Measurements from ENCODE around the gene GLP1R. TPM values are rescaled to one million over a fixed set of nuclear protein-coding genes. Genes with fewer than 3 reads are reported as not detected.

GLP1R gene
- total RNA-seq, 1 donor from 2014 or later = not detected

DNA sequence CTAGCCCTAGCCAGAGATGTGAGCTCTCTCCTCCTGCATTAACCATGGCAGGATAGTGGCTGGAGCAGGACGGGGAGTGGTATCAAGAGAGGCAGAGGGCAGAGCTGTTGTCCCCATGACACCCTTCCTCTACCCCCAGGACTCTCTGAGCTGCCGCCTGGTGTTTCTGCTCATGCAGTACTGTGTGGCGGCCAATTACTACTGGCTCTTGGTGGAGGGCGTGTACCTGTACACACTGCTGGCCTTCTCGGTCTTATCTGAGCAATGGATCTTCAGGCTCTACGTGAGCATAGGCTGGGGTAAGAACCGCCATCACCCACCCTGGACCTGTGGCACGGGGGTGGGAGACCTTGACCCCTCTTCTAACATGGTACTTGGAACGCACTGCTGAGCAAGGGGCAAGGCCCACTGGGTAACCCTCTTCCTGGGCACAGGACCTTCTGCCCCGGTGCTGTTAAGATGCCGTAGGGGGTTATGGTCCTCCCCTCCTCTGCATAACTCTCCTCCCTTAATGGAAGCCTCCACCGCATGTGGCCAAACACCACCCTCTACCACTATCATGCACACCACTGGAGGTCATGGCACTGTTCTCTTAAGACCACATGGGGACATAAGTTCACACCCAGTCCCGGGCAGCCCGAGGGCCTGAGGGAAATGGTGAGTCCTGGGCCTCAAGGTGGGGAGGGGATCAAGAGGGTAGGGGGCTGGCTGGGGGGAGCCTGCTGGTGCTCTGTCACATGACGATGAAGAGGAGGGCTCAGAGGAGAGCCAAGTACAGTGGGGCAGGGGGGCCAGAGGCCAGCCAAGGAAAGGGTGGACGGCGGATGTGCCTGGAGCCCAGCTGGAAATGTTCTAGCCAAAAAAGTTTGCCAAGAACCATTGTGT, 25.1 kb downstream of the GLP1R start:
- Mint-ChIP-seq H3K27ac (ENCODE audit: unreplicated experiment) (no peak overlapping the region), H3K4me1 (ENCODE audit: unreplicated experiment) (no peaks in the 10 kb centered on the region), H3K27me3 (ENCODE audit: unreplicated experiment) (peaks cover 14% of the 10 kb centered on the region), H3K4me3 (ENCODE audit: unreplicated experiment) (no peak overlapping the region), H3K36me3 (ENCODE audit: unreplicated experiment) (no peaks in the 10 kb centered on the region), H3K9me3 (ENCODE audit: unreplicated experiment) (no peaks in the 10 kb centered on the region)
- no peak for DNase-seq (ENCODE audit: extremely low spot score, unreplicated experiment)
- TF ChIP-seq, protein P1, sequence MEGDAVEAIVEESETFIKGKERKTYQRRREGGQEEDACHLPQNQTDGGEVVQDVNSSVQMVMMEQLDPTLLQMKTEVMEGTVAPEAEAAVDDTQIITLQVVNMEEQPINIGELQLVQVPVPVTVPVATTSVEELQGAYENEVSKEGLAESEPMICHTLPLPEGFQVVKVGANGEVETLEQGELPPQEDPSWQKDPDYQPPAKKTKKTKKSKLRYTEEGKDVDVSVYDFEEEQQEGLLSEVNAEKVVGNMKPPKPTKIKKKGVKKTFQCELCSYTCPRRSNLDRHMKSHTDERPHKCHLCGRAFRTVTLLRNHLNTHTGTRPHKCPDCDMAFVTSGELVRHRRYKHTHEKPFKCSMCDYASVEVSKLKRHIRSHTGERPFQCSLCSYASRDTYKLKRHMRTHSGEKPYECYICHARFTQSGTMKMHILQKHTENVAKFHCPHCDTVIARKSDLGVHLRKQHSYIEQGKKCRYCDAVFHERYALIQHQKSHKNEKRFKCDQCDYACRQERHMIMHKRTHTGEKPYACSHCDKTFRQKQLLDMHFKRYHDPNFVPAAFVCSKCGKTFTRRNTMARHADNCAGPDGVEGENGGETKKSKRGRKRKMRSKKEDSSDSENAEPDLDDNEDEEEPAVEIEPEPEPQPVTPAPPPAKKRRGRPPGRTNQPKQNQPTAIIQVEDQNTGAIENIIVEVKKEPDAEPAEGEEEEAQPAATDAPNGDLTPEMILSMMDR (IDR thresholded peaks at IDR 0.05) = no peak

- Mint-ChIP-seq H3K9me3 (ENCODE audit: unreplicated experiment) (no peaks in the 10 kb centered on the region), H3K4me3 (ENCODE audit: unreplicated experiment) (no peak overlapping the region), H3K36me3 (ENCODE audit: unreplicated experiment) (no peaks in the 10 kb centered on the region), H3K27me3 (ENCODE audit: unreplicated experiment) (peaks cover 14% of the 10 kb centered on the region), H3K27ac (ENCODE audit: unreplicated experiment) (no peak overlapping the region), H3K4me1 (ENCODE audit: unreplicated experiment) (no peaks in the 10 kb centered on the region)
- TF ChIP-seq, protein P1 (IDR thresholded peaks at IDR 0.05) = no peak
- no peak for DNase-seq (ENCODE audit: extremely low spot score, unreplicated experiment)
These were observed 25.9 kb downstream of the GLP1R start for GRCh38 chr6:39074486-39074885.

- peak; percentile 73 for DNase-seq (ENCODE audit: extremely low spot score, unreplicated experiment)
- no peak overlapping the region for H3K4me3 Mint-ChIP-seq (ENCODE audit: unreplicated experiment)
- no peaks in the 10 kb centered on the region for H3K4me1 Mint-ChIP-seq (ENCODE audit: unreplicated experiment)
- H3K36me3 Mint-ChIP-seq (ENCODE audit: unreplicated experiment) = no peaks in the 10 kb centered on the region
- no peak overlapping the region for H3K27ac Mint-ChIP-seq (ENCODE audit: unreplicated experiment)
- no peaks in the 10 kb centered on the region for H3K9me3 Mint-ChIP-seq (ENCODE audit: unreplicated experiment)
- peaks cover 13% of the 10 kb centered on the region for H3K27me3 Mint-ChIP-seq (ENCODE audit: unreplicated experiment)
- TF ChIP-seq, protein P1 (IDR thresholded peaks at IDR 0.05) = no peak
These were observed 26.6 kb downstream of the GLP1R start for GRCh38 chr6:39075010-39075686.

GRCh38 chr6:39075807-39076622, 27.4 kb downstream of the GLP1R start:
- H3K36me3 Mint-ChIP-seq (ENCODE audit: unreplicated experiment) = no peaks in the 10 kb centered on the region
- no peak overlapping the region for H3K4me3 Mint-ChIP-seq (ENCODE audit: unreplicated experiment)
- H3K27me3 Mint-ChIP-seq (ENCODE audit: unreplicated experiment) = peaks cover 10% of the 10 kb centered on the region
- DNase-seq (ENCODE audit: extremely low spot score, unreplicated experiment) = no peak
- no peaks in the 10 kb centered on the region for H3K4me1 Mint-ChIP-seq (ENCODE audit: unreplicated experiment)
- H3K9me3 Mint-ChIP-seq (ENCODE audit: unreplicated experiment) = no peaks in the 10 kb centered on the region
- TF ChIP-seq, protein P1 (IDR thresholded peaks at IDR 0.05) = no peak
- H3K27ac Mint-ChIP-seq (ENCODE audit: unreplicated experiment) = no peak overlapping the region

All from osteocyte (in vitro differentiated cells).